ENCODE measurements around the gene GK2. TPM values are rescaled to one million over a fixed set of nuclear protein-coding genes. Genes with fewer than 3 reads are reported as not detected.

The GK2 gene
- total RNA-seq = not detected
- polyA plus RNA-seq = not detected
- total RNA-seq = not detected

DNA sequence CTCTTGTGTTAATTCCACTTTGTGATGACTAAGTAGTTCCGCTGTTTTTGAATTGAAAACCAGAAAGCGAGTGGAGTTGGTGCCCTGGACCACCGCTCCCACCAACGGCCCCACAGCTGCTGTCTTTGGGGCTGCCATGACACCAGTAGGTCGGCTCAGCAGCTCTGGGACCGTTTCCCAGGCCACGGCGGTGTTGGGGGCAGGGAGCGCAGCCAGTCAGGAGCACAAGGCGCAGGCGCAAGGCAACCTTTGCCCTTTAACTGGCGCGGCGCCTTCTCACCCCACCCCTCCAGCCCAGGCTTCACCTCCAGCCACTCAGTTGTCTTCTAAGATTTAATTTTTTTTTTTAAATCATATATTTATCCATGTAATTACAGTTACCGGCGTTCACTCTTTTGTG is at the start of gene GK2:
Gene GK2 (minus strand): TSS at position 166 of the 400 bp plus-strand sequence. CDS start 28 bp downstream, at position 138.
- DNase-seq (no peak), ATAC-seq (no peak)
- Histone ChIP-seq H3K27me3 (ENCODE audit: control insufficient read depth in 2 of 2, insufficient read depth in 2 of 2, low read length in 2 of 2) (no peaks in the 10 kb centered on the region), H3K36me3 (ENCODE audit: control insufficient read depth in 2 of 3, insufficient read depth in 3 of 3, low read length in 3 of 3) (no peaks in the 10 kb centered on the region), H3K27ac (ENCODE audit: low read depth, low read length) (no peak within 1 kb of the TSS), H3K4me3 (ENCODE audit: low read length) (no peak within 1 kb of the TSS), H3K4me1 (ENCODE audit: control insufficient read depth in 2 of 2, insufficient read depth in 2 of 2, low read length in 2 of 2) (no peaks in the 10 kb centered on the region), H3K9me3 (ENCODE audit: control insufficient read depth in 2 of 3, low read length in 3 of 3) (no peaks in the 10 kb centered on the region)
- H3K27me3 Mint-ChIP-seq = peaks cover 0 to 6% (median 0%) of the 10 kb centered on the region in 5 donors
- intact Hi-C loops (cut with micrococcal nuclease) = no loop called here
- no peak within 1 kb of the TSS for H3K4me3 Mint-ChIP-seq
- ChIA-PET CTCF (no interaction called here), POLR2A (no interaction called here)
- peaks cover 0 to 15% (median 0%) of the 10 kb centered on the region in 11 donors for H3K9me3 Mint-ChIP-seq
- no peaks in the 10 kb centered on the region for H3K4me1 Mint-ChIP-seq
- H3K27ac Mint-ChIP-seq = no peak within 1 kb of the TSS
- no peaks in the 10 kb centered on the region for H3K36me3 Mint-ChIP-seq

DNA sequence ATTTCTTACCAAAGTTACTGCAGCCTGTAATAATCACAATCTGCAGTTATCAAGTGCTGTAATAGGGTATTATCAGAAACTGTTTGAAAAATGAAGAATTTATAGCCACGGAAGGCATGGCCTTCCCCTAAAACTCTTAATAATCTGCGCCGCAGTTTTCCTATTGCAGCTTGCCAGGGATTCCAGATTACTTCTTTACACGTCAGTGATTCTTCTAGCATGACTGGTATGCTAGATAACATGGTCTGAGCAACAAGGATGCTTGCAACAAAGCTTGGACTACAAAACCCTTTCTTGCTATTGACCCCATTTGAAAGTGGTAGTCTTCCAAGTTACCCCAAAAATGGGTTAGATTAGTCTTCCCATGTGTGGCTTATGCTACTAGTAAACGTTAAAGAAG is 47.2 kb upstream of the GK2 start:
- Mint-ChIP-seq H3K27ac (no peak overlapping the region), H3K4me3 (no peak overlapping the region), H3K36me3 (no peaks in the 10 kb centered on the region), H3K27me3 (no peaks in the 10 kb centered on the region), H3K9me3 (no peaks in the 10 kb centered on the region), H3K4me1 (no peaks in the 10 kb centered on the region)
- Histone ChIP-seq H3K27ac (ENCODE audit: low read depth, low read length) (no peak overlapping the region), H3K27me3 (ENCODE audit: control insufficient read depth in 2 of 2, insufficient read depth in 2 of 2, low read length in 2 of 2) (no peaks in the 10 kb centered on the region), H3K4me1 (ENCODE audit: control insufficient read depth in 2 of 2, insufficient read depth in 2 of 2, low read length in 2 of 2) (no peaks in the 10 kb centered on the region), H3K4me3 (ENCODE audit: low read length) (no peak overlapping the region), H3K36me3 (ENCODE audit: control insufficient read depth in 2 of 3, insufficient read depth in 3 of 3, low read length in 3 of 3) (no peaks in the 10 kb centered on the region), H3K9me3 (ENCODE audit: control insufficient read depth in 2 of 3, low read length in 3 of 3) (no peaks in the 10 kb centered on the region)
- no peak for DNase-seq
- no peak for ATAC-seq
- intact Hi-C loops (cut with micrococcal nuclease) = no loop called here
- POLR2A ChIA-PET = no interaction called here
- CTCF ChIA-PET = no interaction called here

DNA sequence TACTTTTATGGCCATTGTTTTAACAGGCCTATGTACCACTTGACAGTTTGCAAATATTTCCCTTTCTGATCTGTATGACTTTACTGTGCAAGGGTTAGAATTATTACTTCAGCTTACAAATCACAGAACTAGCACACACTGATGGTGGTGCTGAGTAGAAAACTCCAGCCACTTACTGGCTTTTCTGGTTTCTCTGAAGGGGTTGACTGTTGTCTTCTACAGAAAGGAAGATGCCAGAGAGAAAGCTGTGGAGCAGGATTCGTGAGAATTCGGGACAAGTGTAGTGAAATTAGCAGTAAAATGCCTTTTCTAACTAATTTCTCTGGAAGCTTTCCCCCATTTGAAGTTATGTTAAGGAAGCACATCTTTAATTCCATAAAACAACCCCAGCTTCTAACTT is 46.6 kb upstream of the GK2 start:
- Histone ChIP-seq H3K36me3 (ENCODE audit: control insufficient read depth in 2 of 3, insufficient read depth in 3 of 3, low read length in 3 of 3) (no peaks in the 10 kb centered on the region), H3K4me3 (ENCODE audit: low read length) (no peak overlapping the region), H3K9me3 (ENCODE audit: control insufficient read depth in 2 of 3, low read length in 3 of 3) (no peaks in the 10 kb centered on the region), H3K27me3 (ENCODE audit: control insufficient read depth in 2 of 2, insufficient read depth in 2 of 2, low read length in 2 of 2) (no peaks in the 10 kb centered on the region), H3K4me1 (ENCODE audit: control insufficient read depth in 2 of 2, insufficient read depth in 2 of 2, low read length in 2 of 2) (no peaks in the 10 kb centered on the region), H3K27ac (ENCODE audit: low read depth, low read length) (no peak overlapping the region)
- Mint-ChIP-seq H3K4me3 (no peak overlapping the region), H3K36me3 (no peaks in the 10 kb centered on the region), H3K27ac (no peak overlapping the region), H3K4me1 (no peaks in the 10 kb centered on the region), H3K27me3 (no peaks in the 10 kb centered on the region), H3K9me3 (no peaks in the 10 kb centered on the region)
- DNase-seq = no peak
- ChIA-PET CTCF (no interaction called here), POLR2A (no interaction called here)
- ATAC-seq = no peak
- intact Hi-C loops (cut with micrococcal nuclease) = no loop called here

DNA sequence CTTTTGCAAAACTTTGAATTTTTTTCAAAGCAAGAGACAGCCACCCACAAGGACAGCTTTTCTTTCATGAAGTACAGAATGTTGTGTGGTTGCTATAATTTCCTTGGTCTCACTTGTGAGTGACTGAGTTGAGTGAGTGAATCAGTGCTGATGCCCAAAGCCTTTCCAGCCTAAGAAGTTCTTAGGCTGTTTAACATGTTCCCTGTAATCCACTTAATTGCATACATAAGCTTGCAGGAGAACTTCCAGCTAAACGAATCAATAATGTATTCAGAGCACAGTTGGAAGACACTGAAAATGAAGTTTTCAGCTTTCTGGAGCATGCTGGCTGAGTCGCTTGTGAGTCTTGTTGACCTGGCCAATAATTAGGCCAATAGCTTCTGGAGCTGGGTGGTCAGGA is 42.0 kb upstream of the GK2 start:
- H3K9me3 ChIP-seq (ENCODE audit: control insufficient read depth in 2 of 3, low read length in 3 of 3) = no peaks in the 10 kb centered on the region
- DNase-seq (no peak), ATAC-seq (no peak)
- H3K4me1 ChIP-seq (ENCODE audit: control insufficient read depth in 2 of 2, insufficient read depth in 2 of 2, low read length in 2 of 2) = no peaks in the 10 kb centered on the region
- Mint-ChIP-seq H3K36me3 (no peaks in the 10 kb centered on the region), H3K27ac (no peak overlapping the region), H3K4me1 (no peaks in the 10 kb centered on the region), H3K9me3 (no peaks in the 10 kb centered on the region), H3K27me3 (peaks cover 0 to 3% (median 0%) of the 10 kb centered on the region in 5 donors), H3K4me3 (no peak overlapping the region)
- intact Hi-C loops (cut with micrococcal nuclease) = no loop called here
- ChIA-PET POLR2A (no interaction called here), CTCF (no interaction called here)
- no peak overlapping the region for H3K4me3 ChIP-seq (ENCODE audit: low read length)
- H3K27ac ChIP-seq (ENCODE audit: low read depth, low read length) = no peak overlapping the region
- no peaks in the 10 kb centered on the region for H3K27me3 ChIP-seq (ENCODE audit: control insufficient read depth in 2 of 2, insufficient read depth in 2 of 2, low read length in 2 of 2)
- no peaks in the 10 kb centered on the region for H3K36me3 ChIP-seq (ENCODE audit: control insufficient read depth in 2 of 3, insufficient read depth in 3 of 3, low read length in 3 of 3)

GRCh38 chr4:79446145-79446544 is 38.1 kb upstream of the GK2 start:
- H3K9me3 Mint-ChIP-seq = peaks cover 0 to 7% (median 0%) of the 10 kb centered on the region in 11 donors
- CTCF ChIA-PET = no interaction called here
- no peak overlapping the region for H3K4me3 Mint-ChIP-seq
- H3K27me3 Mint-ChIP-seq = peaks cover 0 to 3% (median 0%) of the 10 kb centered on the region in 5 donors
- intact Hi-C loops (cut with micrococcal nuclease) = no loop called here
- no peak overlapping the region for H3K27ac Mint-ChIP-seq
- POLR2A ChIA-PET = no interaction called here
- Histone ChIP-seq H3K36me3 (ENCODE audit: control insufficient read depth in 2 of 3, insufficient read depth in 3 of 3, low read length in 3 of 3) (no peaks in the 10 kb centered on the region), H3K27me3 (ENCODE audit: control insufficient read depth in 2 of 2, insufficient read depth in 2 of 2, low read length in 2 of 2) (no peaks in the 10 kb centered on the region), H3K27ac (ENCODE audit: low read depth, low read length) (no peak overlapping the region), H3K4me3 (ENCODE audit: low read length) (no peak overlapping the region), H3K9me3 (ENCODE audit: control insufficient read depth in 2 of 3, low read length in 3 of 3) (no peaks in the 10 kb centered on the region), H3K4me1 (ENCODE audit: control insufficient read depth in 2 of 2, insufficient read depth in 2 of 2, low read length in 2 of 2) (no peaks in the 10 kb centered on the region)
- ATAC-seq (no peak), DNase-seq (no peak)
- H3K4me1 Mint-ChIP-seq = no peaks in the 10 kb centered on the region
- no peaks in the 10 kb centered on the region for H3K36me3 Mint-ChIP-seq

GRCh38 chr4:79445371-79445781 is 37.3 kb upstream of the GK2 start:
- Histone ChIP-seq H3K4me3 (ENCODE audit: low read length) (no peak overlapping the region), H3K27ac (ENCODE audit: low read depth, low read length) (no peak overlapping the region), H3K9me3 (ENCODE audit: control insufficient read depth in 2 of 3, low read length in 3 of 3) (no peaks in the 10 kb centered on the region), H3K27me3 (ENCODE audit: control insufficient read depth in 2 of 2, insufficient read depth in 2 of 2, low read length in 2 of 2) (no peaks in the 10 kb centered on the region), H3K4me1 (ENCODE audit: control insufficient read depth in 2 of 2, insufficient read depth in 2 of 2, low read length in 2 of 2) (no peaks in the 10 kb centered on the region), H3K36me3 (ENCODE audit: control insufficient read depth in 2 of 3, insufficient read depth in 3 of 3, low read length in 3 of 3) (no peaks in the 10 kb centered on the region)
- H3K27ac Mint-ChIP-seq = no peak overlapping the region
- H3K4me3 Mint-ChIP-seq = no peak overlapping the region
- H3K4me1 Mint-ChIP-seq = no peaks in the 10 kb centered on the region
- H3K9me3 Mint-ChIP-seq = peaks cover 0 to 9% (median 0%) of the 10 kb centered on the region in 11 donors
- H3K27me3 Mint-ChIP-seq = peaks cover 0 to 5% (median 0%) of the 10 kb centered on the region in 5 donors
- no peaks in the 10 kb centered on the region for H3K36me3 Mint-ChIP-seq
- DNase-seq (no peak), ATAC-seq (no peak)
- intact Hi-C loops (cut with micrococcal nuclease) = no loop called here
- ChIA-PET CTCF (no interaction called here), POLR2A (no interaction called here)

GRCh38 chr4:79442422-79442821 is 34.4 kb upstream of the GK2 start:
- no peaks in the 10 kb centered on the region for H3K27me3 ChIP-seq (ENCODE audit: control insufficient read depth in 2 of 2, insufficient read depth in 2 of 2, low read length in 2 of 2)
- Mint-ChIP-seq H3K36me3 (no peaks in the 10 kb centered on the region), H3K27ac (no peak overlapping the region), H3K4me3 (no peak overlapping the region), H3K27me3 (peaks cover 0 to 9% (median 0%) of the 10 kb centered on the region in 5 donors), H3K4me1 (no peaks in the 10 kb centered on the region), H3K9me3 (peaks cover 0 to 17% (median 4%) of the 10 kb centered on the region in 11 donors)
- intact Hi-C loops (cut with micrococcal nuclease) = no loop called here
- DNase-seq (no peak), ATAC-seq (no peak)
- H3K27ac ChIP-seq (ENCODE audit: low read depth, low read length) = no peak overlapping the region
- H3K4me3 ChIP-seq (ENCODE audit: low read length) = no peak overlapping the region
- CTCF ChIA-PET = no interaction called here
- H3K4me1 ChIP-seq (ENCODE audit: control insufficient read depth in 2 of 2, insufficient read depth in 2 of 2, low read length in 2 of 2) = no peaks in the 10 kb centered on the region
- H3K9me3 ChIP-seq (ENCODE audit: control insufficient read depth in 2 of 3, low read length in 3 of 3) = no peaks in the 10 kb centered on the region
- no peaks in the 10 kb centered on the region for H3K36me3 ChIP-seq (ENCODE audit: control insufficient read depth in 2 of 3, insufficient read depth in 3 of 3, low read length in 3 of 3)
- POLR2A ChIA-PET = no interaction called here

Data from naive thymus-derived CD4-positive, alpha-beta T cell (primary cell).